DMS 273 treated with DMSO at 0.1 percent for 48 hours (cell line): ENCODE measurements around the gene SHMT2.

ENCODE experiments used
- DNase-seq: peaks from one replicate; lab custom pipeline; 2025; lab: John Stamatoyannopoulos, UW

The SHMT2 gene

GRCh38 chr12:57240066-57240921 is 10.8 kb downstream of the SHMT2 start:
- no peak for DNase-seq

DNA sequence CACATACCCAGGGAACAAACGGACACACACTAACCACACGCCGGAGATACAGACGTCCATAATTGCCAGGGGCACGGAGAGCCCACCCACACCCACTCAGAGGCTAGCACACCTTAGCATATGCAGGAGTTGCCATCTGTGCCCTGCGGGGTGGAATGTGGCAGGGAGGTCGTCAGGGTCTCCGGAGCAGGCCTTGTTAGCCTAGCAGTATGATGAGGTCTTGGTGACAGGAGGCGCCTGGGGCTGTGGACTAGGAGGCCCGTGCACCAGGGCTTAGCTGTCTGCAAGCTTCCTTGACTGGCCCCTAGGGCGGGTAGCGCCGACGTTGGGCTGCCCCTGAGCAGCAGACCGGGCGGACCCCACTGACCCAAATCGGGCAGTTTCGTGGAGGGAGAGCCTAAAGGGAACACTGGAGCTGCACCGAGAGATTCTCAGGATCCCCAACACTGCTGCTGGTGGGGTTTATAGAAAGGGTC is 11.5 kb downstream of the SHMT2 start:
- DNase-seq = no peak

GRCh38 chr12:57241402-57242310 is 12.1 kb downstream of the SHMT2 start:
- no peak for DNase-seq

GRCh38 chr12:57242329-57242690 is 12.8 kb downstream of the SHMT2 start:
- peak; percentile 71 for DNase-seq

DNA sequence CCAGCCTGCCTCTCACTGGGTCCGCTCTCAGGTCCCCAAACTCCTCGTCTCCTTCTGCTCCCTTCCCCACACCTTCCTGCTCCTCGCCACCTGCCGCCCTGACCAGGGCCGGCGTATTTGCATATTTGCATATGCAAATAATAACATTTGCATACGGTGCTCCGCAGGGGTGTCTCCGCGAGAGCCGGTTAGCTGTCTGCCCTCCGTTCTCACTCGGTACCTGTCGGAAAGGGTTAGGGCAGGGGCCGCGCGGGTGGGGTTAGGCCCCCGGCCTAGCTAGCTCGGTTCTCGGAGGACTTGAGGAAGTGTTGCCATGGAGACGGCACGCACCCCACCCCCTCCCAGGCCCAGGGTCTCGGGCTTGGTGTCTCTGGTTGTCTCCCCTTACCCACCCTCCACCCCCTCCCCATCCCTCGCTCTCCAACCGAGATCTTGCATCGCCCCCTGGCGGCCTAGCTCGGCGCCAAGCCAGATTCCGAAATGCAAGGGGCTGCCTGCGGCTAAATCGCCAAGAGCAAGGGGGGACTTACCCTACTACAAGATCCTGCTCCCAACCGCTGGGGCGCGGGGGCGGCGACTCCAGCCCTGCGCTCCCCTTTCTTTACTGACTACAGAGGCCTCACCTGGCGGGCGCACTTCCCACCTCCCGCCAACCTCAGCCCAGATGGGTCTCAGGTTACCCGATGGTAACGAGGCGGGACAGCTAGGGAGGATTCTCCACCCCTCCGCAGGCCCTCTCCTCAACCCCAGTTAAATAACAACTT is 13.4 kb downstream of the SHMT2 start:
- peak; percentile 71 for DNase-seq

GRCh38 chr12:57243521-57244311 is 14.2 kb downstream of the SHMT2 start:
- DNase-seq = peak; percentile 28

DNA sequence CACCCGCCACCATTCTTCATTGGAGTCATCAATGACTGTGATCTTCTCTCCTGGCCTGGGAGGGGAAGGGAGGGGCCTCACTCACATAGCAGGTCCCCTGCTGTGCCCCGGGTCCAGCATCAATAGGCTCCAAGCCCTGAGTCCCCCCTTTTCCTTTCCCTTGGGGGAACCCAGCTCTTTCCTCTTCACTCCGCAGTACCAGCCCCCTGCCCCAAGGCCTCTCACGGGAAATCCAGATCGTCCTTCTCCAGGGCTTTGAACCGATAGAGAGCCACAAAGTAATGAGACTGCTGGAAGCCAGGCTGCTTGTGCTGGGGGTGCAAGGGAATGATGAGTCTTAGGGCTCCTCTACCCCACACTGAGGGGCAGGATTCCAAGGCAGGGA is 14.8 kb downstream of the SHMT2 start:
- DNase-seq = no peak

- no peak for DNase-seq
Measured at GRCh38 chr12:57247041-57247440, 17.5 kb downstream of the SHMT2 start.

DNA sequence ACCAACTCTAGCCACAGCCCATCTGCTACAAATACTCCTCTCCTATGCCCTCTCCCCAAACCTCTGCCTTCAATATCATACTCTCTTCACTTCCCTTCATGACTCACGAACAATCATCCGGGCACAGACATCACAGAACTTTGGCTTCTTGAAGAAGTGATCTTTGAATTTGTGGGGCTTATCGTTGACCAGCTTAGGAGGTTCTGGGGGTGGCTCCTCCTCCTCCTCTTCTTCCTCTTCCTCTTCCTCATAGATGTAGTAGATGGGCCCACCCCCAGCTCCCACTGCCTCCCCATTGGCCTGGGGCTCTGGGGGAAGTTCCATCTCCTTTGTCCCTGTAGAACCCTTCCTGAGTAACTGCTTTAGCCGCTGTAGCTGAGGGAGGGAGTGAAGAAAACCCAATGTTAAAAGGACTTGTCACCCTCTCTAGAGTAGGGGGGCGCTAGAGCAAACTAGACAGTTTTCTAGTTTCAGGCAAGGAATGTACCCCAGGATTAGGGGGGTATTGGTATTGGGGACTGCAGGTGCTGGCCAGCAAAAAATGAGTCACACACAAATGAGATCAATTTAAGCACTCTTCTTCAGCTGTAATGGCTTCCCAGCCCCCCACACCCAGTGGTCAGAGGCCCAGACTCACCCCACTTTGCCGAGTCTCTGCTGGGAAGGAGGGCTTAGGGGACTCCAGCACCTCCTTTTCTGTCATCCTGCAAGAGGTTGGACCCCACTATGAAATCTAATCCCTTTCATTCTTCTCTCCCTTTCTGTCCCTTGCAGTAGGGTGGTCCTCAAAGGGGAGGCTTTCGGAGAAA is 19.6 kb downstream of the SHMT2 start:
- no peak for DNase-seq

- DNase-seq = no peak
Measured at GRCh38 chr12:57250541-57250940, 21.0 kb downstream of the SHMT2 start.

DNA sequence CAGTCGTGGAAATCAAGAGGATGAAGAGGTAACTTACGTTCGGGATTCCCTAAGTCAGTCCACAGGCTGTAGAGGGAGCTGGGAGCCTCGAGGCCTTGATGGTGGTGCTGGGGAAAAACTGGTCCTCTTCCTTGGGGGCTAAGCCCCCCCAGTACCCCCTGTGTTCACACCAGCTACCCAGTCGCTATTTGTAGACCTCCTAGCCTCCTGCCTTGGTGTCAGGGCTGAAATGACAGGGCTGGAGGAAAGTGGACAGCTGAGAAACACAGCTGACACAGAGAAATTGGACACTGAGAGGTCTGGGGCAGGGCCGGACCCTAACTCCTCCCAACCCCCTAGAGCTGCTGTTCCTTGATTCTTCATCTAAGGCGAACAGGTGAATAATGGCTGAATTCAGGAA is 21.4 kb downstream of the SHMT2 start, which contains the start of gene STAC3:
STAC3 (minus strand) TSS at position 232 of the 400 bp plus-strand sequence. CDS start 1,551 bp downstream, outside the sequence.
- DNase-seq = no peak

DNA sequence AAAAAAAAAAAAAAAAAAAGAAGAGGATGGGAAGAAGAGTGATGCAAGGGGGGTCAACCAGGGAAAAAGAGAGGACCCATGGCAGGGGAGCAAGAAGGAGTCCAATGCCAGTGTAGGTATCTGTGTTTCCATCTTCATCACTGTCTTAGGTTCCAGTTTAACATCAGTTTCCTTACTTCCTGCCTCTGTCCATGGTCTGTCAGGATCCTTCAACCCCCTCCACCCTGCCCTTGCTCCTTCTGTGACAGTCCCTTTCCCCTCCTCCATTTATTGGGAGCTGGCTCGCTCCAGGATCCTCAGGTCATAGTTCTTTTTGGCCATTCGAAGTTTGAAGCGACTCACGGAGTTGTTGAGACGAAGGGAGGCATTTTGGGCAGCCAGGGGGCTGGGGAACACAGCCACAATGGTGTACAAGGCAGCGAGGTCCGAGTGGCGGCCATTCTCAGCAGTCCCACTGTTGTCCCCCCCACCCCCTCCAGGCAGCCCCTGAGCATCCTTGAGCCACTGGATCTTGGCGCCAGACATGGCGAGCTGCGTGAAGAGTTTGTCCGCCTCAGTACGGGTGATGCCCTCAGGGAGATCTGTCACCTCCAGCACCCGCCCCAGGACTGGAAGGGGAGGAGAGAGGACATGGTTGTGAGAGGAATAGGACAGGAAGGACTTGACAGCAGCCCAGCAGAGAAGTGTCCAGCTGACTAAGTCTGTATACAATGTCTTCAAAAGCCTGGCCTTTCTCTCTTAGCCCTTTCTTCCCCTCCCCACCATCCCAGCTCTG is 25.2 kb downstream of the SHMT2 start:
- DNase-seq = no peak

DNA sequence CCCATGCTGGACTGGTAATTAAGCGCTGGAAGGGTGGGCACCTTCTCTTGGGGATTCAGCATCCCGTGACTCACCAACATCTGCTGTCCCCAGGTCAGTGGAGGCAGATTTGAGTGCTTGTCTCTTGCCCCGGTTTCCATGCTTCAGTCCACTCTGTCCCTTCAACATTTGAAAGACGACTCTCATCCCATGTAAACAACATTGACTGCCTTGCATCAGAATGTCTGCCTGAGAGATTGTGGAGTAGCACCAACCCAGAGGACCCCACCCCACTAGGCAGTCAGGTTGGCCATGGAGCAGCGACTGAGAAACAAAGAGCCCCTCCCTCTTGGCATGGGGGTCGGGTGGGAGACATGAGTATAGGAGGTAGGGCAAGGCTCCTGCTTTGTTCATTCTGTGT is 26.4 kb downstream of the SHMT2 start:
- no peak for DNase-seq

DNA sequence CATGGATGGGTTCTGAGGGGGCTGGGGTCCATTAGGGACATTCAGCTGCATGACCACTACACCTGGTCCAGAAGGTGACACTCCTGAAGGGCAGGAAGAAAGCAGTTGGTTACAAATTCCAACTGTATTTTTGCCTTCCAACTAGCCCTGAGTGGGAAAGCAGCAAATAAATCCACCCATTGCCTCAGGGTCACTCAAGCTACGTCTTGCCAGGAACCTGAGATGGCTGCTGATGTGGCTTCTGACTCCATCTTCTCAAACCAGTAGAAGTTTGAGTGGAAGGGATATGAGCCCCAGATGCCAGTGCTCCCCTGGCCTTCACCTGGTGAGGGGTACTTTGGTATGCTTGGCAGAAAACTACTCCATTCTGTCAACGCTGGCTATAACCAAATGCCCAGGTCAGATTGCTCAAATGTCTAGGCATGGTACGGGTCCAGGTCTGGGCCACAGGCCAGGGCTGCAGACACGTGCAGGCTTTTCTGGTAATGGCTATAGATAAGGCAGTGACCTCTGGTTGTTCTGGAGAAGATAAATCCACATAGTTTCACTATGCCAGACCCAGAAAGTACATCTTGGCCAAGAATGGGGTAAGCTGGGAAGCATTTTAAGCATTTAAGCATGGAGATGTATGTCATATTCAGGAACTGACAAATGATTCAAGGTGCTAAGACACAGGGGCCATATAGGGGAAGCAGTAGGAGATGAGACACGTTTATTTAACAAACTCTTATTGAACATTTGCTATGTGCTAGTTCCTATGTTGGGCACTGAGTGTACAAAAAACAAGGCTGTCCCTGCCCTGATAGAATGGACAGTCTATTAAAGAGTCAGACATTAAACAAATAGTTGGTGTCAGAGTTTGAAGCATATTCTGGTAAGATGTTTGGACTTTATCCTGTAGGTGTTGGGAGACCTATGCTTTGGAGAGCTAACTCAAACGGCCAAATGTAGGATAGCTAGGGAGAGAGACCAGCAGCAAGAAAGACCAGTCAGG is 29.8 kb downstream of the SHMT2 start:
- DNase-seq = no peak

- DNase-seq = no peak
Measured at GRCh38 chr12:57260366-57260765, 30.9 kb downstream of the SHMT2 start.

- no peak for DNase-seq
Measured at GRCh38 chr12:57261428-57261865, 31.9 kb downstream of the SHMT2 start.

- no peak for DNase-seq
Measured at GRCh38 chr12:57262126-57262822, 32.8 kb downstream of the SHMT2 start.

GRCh38 chr12:57263096-57263495 is 33.6 kb downstream of the SHMT2 start:
- DNase-seq = no peak
